ENCODE measurements around the gene METTL3.

- TF ChIP-seq, protein P1, sequence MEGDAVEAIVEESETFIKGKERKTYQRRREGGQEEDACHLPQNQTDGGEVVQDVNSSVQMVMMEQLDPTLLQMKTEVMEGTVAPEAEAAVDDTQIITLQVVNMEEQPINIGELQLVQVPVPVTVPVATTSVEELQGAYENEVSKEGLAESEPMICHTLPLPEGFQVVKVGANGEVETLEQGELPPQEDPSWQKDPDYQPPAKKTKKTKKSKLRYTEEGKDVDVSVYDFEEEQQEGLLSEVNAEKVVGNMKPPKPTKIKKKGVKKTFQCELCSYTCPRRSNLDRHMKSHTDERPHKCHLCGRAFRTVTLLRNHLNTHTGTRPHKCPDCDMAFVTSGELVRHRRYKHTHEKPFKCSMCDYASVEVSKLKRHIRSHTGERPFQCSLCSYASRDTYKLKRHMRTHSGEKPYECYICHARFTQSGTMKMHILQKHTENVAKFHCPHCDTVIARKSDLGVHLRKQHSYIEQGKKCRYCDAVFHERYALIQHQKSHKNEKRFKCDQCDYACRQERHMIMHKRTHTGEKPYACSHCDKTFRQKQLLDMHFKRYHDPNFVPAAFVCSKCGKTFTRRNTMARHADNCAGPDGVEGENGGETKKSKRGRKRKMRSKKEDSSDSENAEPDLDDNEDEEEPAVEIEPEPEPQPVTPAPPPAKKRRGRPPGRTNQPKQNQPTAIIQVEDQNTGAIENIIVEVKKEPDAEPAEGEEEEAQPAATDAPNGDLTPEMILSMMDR (IDR thresholded peaks at IDR 0.05), result no peak
- no peak for TF ChIP-seq POLR2A (IDR thresholded peaks at IDR 0.05)
These were observed 25.9 kb upstream of the METTL3 start for GRCh38 chr14:21537090-21537424.

All from thyroid gland (tissue), 4 donors.